Upper lobe of left lung (tissue), 6 donors: ENCODE data around the gene OR6B3. TPM values are rescaled to one million over a fixed set of nuclear protein-coding genes. Genes with fewer than 3 reads are reported as not detected.
A peak's percentile ranks its signal among the peaks of the same experiment; 100 is the strongest.

ENCODE experiments used
- ATAC-seq, 2 donors: fragments of 200-7000 bp; cut with Tn5 transposase; one replicate each; pipeline ENCODE4 v1.9.1; 2022; ENCODE audit warnings: mild to moderate bottlenecking in 2 of 2, moderate library complexity in 2 of 2; ENCODE audit not compliant: low FRiP score in 2 of 2
- DNase-seq, 2 donors: peaks; one replicate each; pipeline ENCODE4 v3.0.0-alpha.2; 2019 to 2020
- H3K27ac ChIP-seq, 4 donors: fragments of 200-600 bp; sonication (generic); one replicate each; pipeline ENCODE4 v1.5.1; 2016 to 2019
- H3K27me3 ChIP-seq, 4 donors: fragments of 200-600 bp; sonication (generic); one replicate each; pipeline ENCODE4 v1.5.1; 2017 to 2019
- H3K36me3 ChIP-seq, 4 donors: fragments of 200-600 bp; sonication (generic); one replicate each; pipeline ENCODE4 v1.5.1; 2016 to 2019
- H3K4me1 ChIP-seq, 4 donors: fragments of 200-600 bp; sonication (generic); one replicate each; pipeline ENCODE4 v1.5.1; 2018 to 2019
- H3K4me3 ChIP-seq, 4 donors: fragments of 200-600 bp; sonication (generic); one replicate each; pipeline ENCODE4 v1.5.1; 2017 to 2019; ENCODE audit warnings: mild to moderate bottlenecking in 2 of 4, moderate library complexity in 1 of 4
- H3K9me3 ChIP-seq, 4 donors: fragments of 200-600 bp; sonication (generic); one replicate each; pipeline ENCODE4 v1.5.1; 2018 to 2019
- CTCF ChIP-seq, 6 experiments: fragments of 450-650 bp in 4 of 6; fragments of 200-600 bp in 2 of 6; sonication (generic) in 2 of 6; IDR thresholded peaks; one replicate each; pipeline ENCODE4 v1.5.1; 2016 to 2019; ENCODE audit warnings: antibody characterized with exemption in 6 of 6
- EP300 ChIP-seq, 4 donors: sonication (generic); formaldehyde crosslinking; IDR thresholded peaks; one replicate each; pipeline ENCODE4 v1.5.1; 2017; ENCODE audit warnings: antibody characterized with exemption in 4 of 4, control low read depth in 2 of 4
- POLR2A ChIP-seq, 4 donors: fragments of 450-650 bp; IDR thresholded peaks; one replicate each; pipeline ENCODE4 v1.5.1; 2016 to 2017; ENCODE audit warnings: antibody characterized with exemption in 4 of 4, mild to moderate bottlenecking in 2 of 4
- POLR2AphosphoS5 ChIP-seq, 2 donors: sonication (generic); formaldehyde crosslinking; IDR thresholded peaks; one replicate each; pipeline ENCODE4 v1.5.1; 2017; ENCODE audit warnings: antibody characterized with exemption in 2 of 2
- WGBS, 2 donors: methylation state at CpG; one replicate each; pipeline ENCODE4 v1.1.5; 2017 to 2018; 5-methylcytosine and 5-hydroxymethylcytosine counted together
- total RNA-seq, 6 donors: library from RNA; depleted of rRNA in 4 of 6; stranded (reverse); fragments of >200 nt in 4 of 6; gene quantifications; one replicate each; pipeline versions ENCODE4 v1.1.0 to v1.2.1, GENCODE V29; 2016 to 2021
- donor health status: DM: no; HTN: no; CAD: no; lungs with moderate emphysema.
- donor health status: DM: no; HTN: yes; CAD: no; lungs with severe emphysema.

OR6B3 gene
- total RNA-seq: not detected

GRCh38 chr2:240053173-240054155, at the start of gene OR6B3:
Gene OR6B3 (minus strand): TSS chr2:240053521.
- no peak within 1 kb of the TSS for H3K27ac ChIP-seq
- DNase-seq (peak in 1 of 2 donors; percentile 44), ATAC-seq (peak in 1 of 2 donors; percentile 54)
- H3K9me3 ChIP-seq: no peaks in the 10 kb centered on the region
- no peaks in the 10 kb centered on the region for H3K4me1 ChIP-seq
- H3K4me3 ChIP-seq: no peak within 1 kb of the TSS
- TF ChIP-seq CTCF (IDR thresholded peaks at IDR 0.05) (no peak), EP300 (IDR thresholded peaks at IDR 0.05) (no peak), POLR2AphosphoS5 (IDR thresholded peaks at IDR 0.05) (no peak), POLR2A (IDR thresholded peaks at IDR 0.05) (no peak)
- no peaks in the 10 kb centered on the region for H3K36me3 ChIP-seq
- 49 to 62% methylated on average over 26 to 28 of the region's 28 CpGs for WGBS, 2 donors
- H3K27me3 ChIP-seq: peaks cover 0 to 7% (median 0%) of the 10 kb centered on the region in 4 donors

GRCh38 chr2:240098349-240098748, 45.0 kb upstream of the OR6B3 start:
- peaks cover 0 to 24% (median 7%) of the 10 kb centered on the region in 4 donors for H3K27me3 ChIP-seq
- no peak for DNase-seq
- no peaks in the 10 kb centered on the region for H3K4me1 ChIP-seq
- WGBS, 2 donors: 85 to 90% methylated on average over 2 of the region's 2 CpGs
- no peak overlapping the region for H3K27ac ChIP-seq
- no peak for ATAC-seq
- H3K9me3 ChIP-seq: no peaks in the 10 kb centered on the region
- no peaks in the 10 kb centered on the region for H3K36me3 ChIP-seq
- no peak overlapping the region for H3K4me3 ChIP-seq
- no peak for TF ChIP-seq POLR2A (IDR thresholded peaks at IDR 0.05)

- Histone ChIP-seq H3K27me3 (peaks cover 0 to 24% (median 7%) of the 10 kb centered on the region in 4 donors), H3K4me1 (no peaks in the 10 kb centered on the region), H3K4me3 (no peak overlapping the region), H3K9me3 (no peaks in the 10 kb centered on the region), H3K36me3 (no peaks in the 10 kb centered on the region), H3K27ac (no peak overlapping the region)
- peak in 1 of 2 donors; percentile 30 for ATAC-seq
- peak in 1 of 2 donors; percentile 52 for DNase-seq
- 3 to 5% methylated on average over 4 to 38 of the region's 43 CpGs for WGBS, 2 donors
- TF ChIP-seq POLR2A (IDR thresholded peaks at IDR 0.05) (no peak), POLR2AphosphoS5 (IDR thresholded peaks at IDR 0.05) (no peak), EP300 (IDR thresholded peaks at IDR 0.05) (no peak), CTCF (IDR thresholded peaks at IDR 0.05) (no peak)
Measured at GRCh38 chr2:240095556-240096523, 42.5 kb upstream of the OR6B3 start.

- no peak for TF ChIP-seq POLR2AphosphoS5 (IDR thresholded peaks at IDR 0.05)
- TF ChIP-seq POLR2A (IDR thresholded peaks at IDR 0.05): no peak
- no peak for TF ChIP-seq EP300 (IDR thresholded peaks at IDR 0.05)
- TF ChIP-seq CTCF (IDR thresholded peaks at IDR 0.05): no peak
- DNase-seq (no peak), ATAC-seq (peak in 1 of 2 donors; percentile 40)
- H3K4me1 ChIP-seq: no peaks in the 10 kb centered on the region
- peaks cover 0 to under 1% (median 0%) of the 10 kb centered on the region in 4 donors for H3K27me3 ChIP-seq
- peaks cover 0 to 18% (median 10%) of the 10 kb centered on the region in 4 donors for H3K9me3 ChIP-seq
- 54 to 55% methylated on average over 5 of the region's 5 CpGs for WGBS, 2 donors
- no peaks in the 10 kb centered on the region for H3K36me3 ChIP-seq
- no peak overlapping the region for H3K4me3 ChIP-seq
- H3K27ac ChIP-seq: no peak overlapping the region
Measured at GRCh38 chr2:240089306-240089705, 36.0 kb upstream of the OR6B3 start.

GRCh38 chr2:240086563-240086962, 33.2 kb upstream of the OR6B3 start:
- H3K4me1 ChIP-seq: no peaks in the 10 kb centered on the region
- no peaks in the 10 kb centered on the region for H3K27me3 ChIP-seq
- peaks cover 0 to 18% (median 10%) of the 10 kb centered on the region in 4 donors for H3K9me3 ChIP-seq
- no peak for TF ChIP-seq CTCF (IDR thresholded peaks at IDR 0.05)
- no peak for TF ChIP-seq EP300 (IDR thresholded peaks at IDR 0.05)
- TF ChIP-seq POLR2A (IDR thresholded peaks at IDR 0.05): no peak
- no peak for TF ChIP-seq POLR2AphosphoS5 (IDR thresholded peaks at IDR 0.05)
- ATAC-seq (no peak), DNase-seq (no peak)
- H3K4me3 ChIP-seq: no peak overlapping the region
- H3K36me3 ChIP-seq: no peaks in the 10 kb centered on the region
- no peak overlapping the region for H3K27ac ChIP-seq
